Mesodermal cell (in vitro differentiated cells): ENCODE results near the gene PDXDC1.
"Not testable (repeated sequence)": the region's sequence is repeated elsewhere in the genome, so short reads cannot be mapped to it uniquely, and the experiment has no call there.

Source experiments
- H3K27ac ChIP-seq: 2 replicates; pipeline ENCODE4 v1.7.0; 2013; ENCODE audit warnings: mild to moderate bottlenecking, low read depth, low read length, moderate library complexity; ENCODE audit not compliant: severe bottlenecking
- H3K36me3 ChIP-seq: 2 replicates; pipeline ENCODE4 v1.7.1; 2013; ENCODE audit warnings: mild to moderate bottlenecking, low read length, moderate library complexity; ENCODE audit not compliant: control insufficient read depth, insufficient read depth
- H3K4me1 ChIP-seq: one replicate; pipeline ENCODE4 v1.7.1; 2013; ENCODE audit warnings: mild to moderate bottlenecking, low read length; ENCODE audit not compliant: insufficient read depth, control insufficient read depth, poor library complexity, severe bottlenecking
- H3K4me3 ChIP-seq: 2 replicates; pipeline ENCODE4 v1.7.0; 2013; ENCODE audit warnings: low read length, control low read depth, mild to moderate bottlenecking; ENCODE audit not compliant: insufficient read depth, poor library complexity, severe bottlenecking; ENCODE audit errors: extremely low read depth
- H3K9me3 ChIP-seq: 2 replicates; pipeline ENCODE4 v1.7.1; 2013; ENCODE audit warnings: mild to moderate bottlenecking, low read length, moderate library complexity; ENCODE audit not compliant: control insufficient read depth
- WGBS, 2 experiments: methylation state at CpG; one replicate each; pipeline ENCODE4 v1.1.5; 2013; ENCODE audit warnings: missing lambda C conversion rate in 2 of 2; ENCODE audit not compliant: insufficient coverage in 2 of 2; 5-methylcytosine and 5-hydroxymethylcytosine counted together

PDXDC1 gene

GRCh38 chr16:14957576-14958322 lies 17.1 kb upstream of the PDXDC1 start:
- Histone ChIP-seq H3K4me1 (no peaks in the 10 kb centered on the region), H3K36me3 (no peaks in the 10 kb centered on the region), H3K9me3 (no peaks in the 10 kb centered on the region), H3K4me3 (no peak overlapping the region), H3K27ac (no peak overlapping the region)
- whole genome bisulfite sequencing, 2 experiments, result 94% methylated on average over 27 to 28 of the region's 28 CpGs

- no peaks in the 10 kb centered on the region for H3K4me1 ChIP-seq
- no peak overlapping the region for H3K27ac ChIP-seq
- no peaks in the 10 kb centered on the region for H3K36me3 ChIP-seq
- H3K9me3 ChIP-seq, result no peaks in the 10 kb centered on the region
- WGBS, 2 experiments, result 85 to 97% methylated on average over 4 of the region's 4 CpGs
- H3K4me3 ChIP-seq, result no peak overlapping the region
Measured at GRCh38 chr16:14958323-14958600, 16.6 kb upstream of the PDXDC1 start.

GRCh38 chr16:14958970-14959369 lies 15.9 kb upstream of the PDXDC1 start:
- H3K36me3 ChIP-seq, result no peaks in the 10 kb centered on the region
- H3K4me3 ChIP-seq, result no peak overlapping the region
- no peaks in the 10 kb centered on the region for H3K9me3 ChIP-seq
- no peak overlapping the region for H3K27ac ChIP-seq
- no peaks in the 10 kb centered on the region for H3K4me1 ChIP-seq
- WGBS, 2 experiments, result 78 to 82% methylated on average over 5 to 7 of the region's 7 CpGs

GRCh38 chr16:14961405-14962186 lies 13.2 kb upstream of the PDXDC1 start:
- Histone ChIP-seq H3K36me3 (no peaks in the 10 kb centered on the region), H3K27ac (no peak overlapping the region), H3K4me3 (no peak overlapping the region), H3K9me3 (no peaks in the 10 kb centered on the region), H3K4me1 (no peaks in the 10 kb centered on the region)
- 88 to 90% methylated on average over 8 to 10 of the region's 11 CpGs for WGBS, 2 experiments

GRCh38 chr16:14963281-14964173 lies 11.3 kb upstream of the PDXDC1 start:
- WGBS, 2 experiments, result 68 to 80% methylated on average over 8 of the region's 8 CpGs
- Histone ChIP-seq H3K36me3 (no peaks in the 10 kb centered on the region), H3K9me3 (no peaks in the 10 kb centered on the region), H3K4me3 (no peak overlapping the region), H3K4me1 (no peaks in the 10 kb centered on the region), H3K27ac (no peak overlapping the region)

GRCh38 chr16:14965328-14965727 lies 9.5 kb upstream of the PDXDC1 start:
- Histone ChIP-seq H3K4me3 (no peak overlapping the region), H3K4me1 (no peaks in the 10 kb centered on the region), H3K27ac (no peak overlapping the region), H3K36me3 (no peaks in the 10 kb centered on the region), H3K9me3 (no peaks in the 10 kb centered on the region)
- 86 to 93% methylated on average over 17 of the region's 17 CpGs for WGBS, 2 experiments

GRCh38 chr16:14969795-14970194 lies 5.0 kb upstream of the PDXDC1 start:
- not testable (repeated sequence) for H3K36me3 ChIP-seq, H3K9me3 ChIP-seq, H3K27ac ChIP-seq, H3K4me3 ChIP-seq, H3K4me1 ChIP-seq
- 89 to 97% methylated on average over 3 of the region's 3 CpGs for WGBS, 2 experiments

GRCh38 chr16:14971621-14972228 lies 3.1 kb upstream of the PDXDC1 start:
- not testable (repeated sequence) for H3K27ac ChIP-seq, H3K9me3 ChIP-seq, H3K4me1 ChIP-seq, H3K36me3 ChIP-seq, H3K4me3 ChIP-seq
- WGBS, 2 experiments, result 91 to 94% methylated on average over 10 to 11 of the region's 12 CpGs

GRCh38 chr16:14973785-14974322 lies 972 bp upstream of the PDXDC1 start:
- H3K4me1 ChIP-seq, H3K36me3 ChIP-seq, H3K9me3 ChIP-seq, H3K27ac ChIP-seq: not testable (repeated sequence)
- H3K4me3 ChIP-seq, result peak overlapping the region; percentile 93
- 81 to 85% methylated on average over 5 to 11 of the region's 14 CpGs for WGBS, 2 experiments

- H3K4me1 ChIP-seq, H3K9me3 ChIP-seq, H3K36me3 ChIP-seq, H3K27ac ChIP-seq: not testable (repeated sequence)
- peak overlapping the region; percentile 93 for H3K4me3 ChIP-seq
- WGBS, 2 experiments, result 0% methylated on average over 4 of the region's 7 CpGs
Measured at GRCh38 chr16:14974331-14974655, 533 bp upstream of the PDXDC1 start.
